Kasumi-1 (cell line): ENCODE data around the gene PICK1.
A peak's percentile ranks its signal among the peaks of the same experiment; 100 is the strongest.

Experiments
- DNase-seq, 2 experiments: peaks; one replicate each; lab custom pipeline; 2025; lab: John Stamatoyannopoulos, UW

Gene PICK1

DNA sequence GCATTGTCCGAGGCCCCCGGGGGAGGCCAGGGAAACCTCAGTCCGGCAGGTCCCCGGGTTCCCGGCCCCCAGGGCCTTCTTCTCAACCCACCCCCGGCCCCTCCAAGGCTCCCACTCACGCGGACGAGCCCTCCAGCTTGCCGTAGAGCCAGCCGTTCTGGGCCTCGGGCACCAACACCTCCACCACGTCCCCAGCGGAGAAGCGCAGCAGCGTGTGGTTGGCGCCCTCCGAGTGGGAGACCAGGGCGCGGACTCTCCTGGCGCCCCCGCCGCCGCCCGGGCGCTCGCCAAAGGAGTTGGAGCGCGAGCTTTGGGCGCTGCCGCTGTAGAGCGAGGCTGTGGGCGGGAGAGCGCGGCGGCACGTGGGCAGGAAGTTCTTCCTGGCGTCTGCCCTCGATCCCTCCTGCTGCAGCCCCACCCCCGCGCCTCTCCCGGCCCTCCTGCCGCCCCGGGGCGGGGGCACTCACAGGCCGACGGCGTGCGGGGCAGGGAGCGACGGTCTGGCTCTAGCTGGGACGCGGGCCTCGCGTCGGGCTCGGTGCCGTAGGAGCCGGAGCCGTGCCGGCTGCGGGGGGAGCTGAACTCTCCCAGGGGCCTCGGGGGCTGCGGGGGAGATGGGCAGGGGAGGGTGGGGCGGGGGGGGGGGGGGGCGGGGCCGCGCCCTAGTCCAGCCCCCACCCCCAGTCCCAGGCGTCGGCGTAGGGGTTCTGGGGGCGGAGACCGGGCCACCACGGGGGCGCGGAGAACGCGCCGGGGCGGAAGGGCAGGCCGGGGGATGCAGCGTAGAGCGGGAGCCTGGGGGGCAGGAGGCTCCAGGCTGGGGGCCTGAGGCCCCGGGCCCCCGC, 31.6 kb downstream of the PICK1 start:
- no peak for DNase-seq

DNA sequence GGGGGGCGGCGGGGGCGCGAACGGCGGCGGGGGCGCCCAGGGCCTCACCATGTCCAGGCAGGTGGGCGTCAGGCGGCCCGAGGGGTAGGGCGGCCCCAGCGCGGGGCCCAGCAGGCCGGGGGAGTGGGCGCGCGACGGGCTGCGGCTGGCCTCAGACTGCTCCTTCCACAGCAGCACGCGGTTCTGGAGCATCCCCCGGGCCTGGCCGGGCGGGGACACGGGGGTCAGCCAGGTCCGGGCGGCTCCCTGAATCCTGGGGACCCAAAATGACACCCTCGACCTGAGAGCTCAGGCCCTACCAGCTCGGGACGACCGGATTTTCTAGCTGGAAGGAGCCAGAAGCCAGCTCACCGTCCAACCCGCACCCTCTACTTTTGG, 32.3 kb downstream of the PICK1 start:
- DNase-seq, result no peak

DNA sequence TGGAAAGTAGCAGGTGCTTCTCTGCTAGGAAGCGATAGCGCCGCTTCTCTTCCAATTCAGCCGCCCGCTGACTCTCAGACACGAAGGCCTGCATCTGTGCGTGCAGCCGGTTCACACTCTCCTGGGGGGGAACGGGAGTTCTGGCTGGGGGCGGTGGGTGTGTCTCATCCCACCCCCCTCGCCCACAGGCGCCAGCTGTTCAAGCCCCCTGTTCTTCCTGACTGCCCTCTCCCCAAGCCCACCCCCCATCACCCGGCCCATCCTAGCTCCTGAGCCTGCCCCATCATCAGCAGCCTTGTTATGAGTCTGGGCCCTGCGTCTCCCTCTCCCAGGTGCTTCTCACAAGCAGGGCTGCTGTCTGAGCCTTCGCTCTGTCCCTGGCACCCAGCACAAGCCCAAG, 39.9 kb downstream of the PICK1 start:
- no peak for DNase-seq

DNA sequence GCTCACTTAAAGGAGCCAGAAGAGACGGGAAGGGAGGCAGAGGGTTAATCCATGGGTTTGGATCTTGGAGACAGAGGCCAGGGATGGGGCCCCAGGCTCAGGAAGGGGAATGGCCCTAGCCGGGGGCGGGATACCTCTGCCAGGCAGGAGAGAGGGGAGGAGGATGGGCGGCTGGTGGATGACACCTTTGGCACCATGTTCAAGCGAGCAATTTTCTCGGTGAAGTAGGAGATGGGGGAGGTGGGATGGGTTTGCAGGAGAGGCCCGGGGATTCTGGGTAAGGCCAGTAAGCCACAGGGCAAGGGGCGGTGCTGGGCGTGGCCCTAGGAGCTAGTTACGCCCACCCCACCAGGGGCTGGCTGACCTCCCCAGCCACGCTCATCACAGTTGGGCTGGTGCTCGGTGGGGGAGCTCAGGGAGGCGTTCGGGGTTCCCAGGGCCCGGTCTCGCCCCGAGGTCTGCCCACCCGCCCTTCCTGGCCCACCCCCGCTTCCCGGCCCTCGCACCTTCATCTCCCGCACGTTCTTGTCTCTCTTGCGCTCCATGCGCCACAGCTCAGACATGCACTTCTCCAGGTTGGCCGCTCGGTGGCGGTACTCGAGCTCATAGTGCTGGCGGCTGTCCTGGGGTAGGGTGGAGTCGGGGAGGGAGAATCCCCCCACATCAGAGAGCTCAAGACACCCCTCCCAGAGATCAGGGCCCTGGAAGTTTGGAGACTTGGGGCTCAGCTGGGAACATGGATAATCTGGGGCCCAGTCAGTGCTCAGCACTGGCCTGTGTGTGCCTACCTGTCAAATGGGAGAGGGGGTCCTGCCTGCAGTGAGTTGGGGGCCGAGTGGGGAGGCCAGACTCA, 40.6 kb downstream of the PICK1 start:
- DNase-seq, result no peak

DNA sequence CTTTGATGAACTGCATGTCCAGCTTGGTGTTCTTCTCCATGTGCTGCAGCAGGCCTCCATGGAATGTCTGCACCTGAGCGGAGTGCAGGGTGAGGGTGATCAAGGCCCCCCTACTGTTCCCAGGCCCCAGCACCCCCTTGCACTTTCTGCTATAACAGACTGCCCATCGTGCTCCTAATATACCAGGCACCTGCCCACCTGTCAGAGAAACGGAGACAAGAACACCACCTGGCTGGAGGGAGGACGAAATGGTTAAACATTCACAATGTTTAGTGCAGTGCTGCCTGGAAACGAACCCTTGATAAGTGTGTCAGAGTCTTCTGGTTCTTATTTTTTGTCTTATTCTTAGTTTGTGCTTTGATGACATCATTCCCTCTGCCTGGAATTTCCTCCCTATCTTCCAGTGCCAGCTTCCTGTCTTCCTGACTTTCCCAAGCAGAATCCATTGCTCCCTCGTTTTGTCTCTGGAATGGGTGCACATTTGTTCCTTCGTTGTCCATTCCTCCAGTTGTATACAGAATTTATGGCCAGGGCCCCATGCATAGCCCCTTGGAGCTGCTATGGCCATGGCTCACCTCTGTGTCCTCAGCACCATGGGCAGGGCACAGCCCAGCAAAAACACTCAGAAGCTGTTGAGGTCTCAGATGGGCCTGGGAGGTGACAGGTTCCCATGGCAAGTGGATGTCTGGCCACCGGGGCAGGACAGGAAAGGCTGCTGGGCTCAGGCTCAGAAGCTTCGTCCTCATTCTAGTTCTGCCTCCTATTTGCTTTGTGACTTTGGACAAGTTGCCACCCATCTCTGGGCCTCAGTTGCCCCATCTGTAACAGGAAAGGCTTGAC, 41.4 kb downstream of the PICK1 start:
- DNase-seq, result no peak

DNA sequence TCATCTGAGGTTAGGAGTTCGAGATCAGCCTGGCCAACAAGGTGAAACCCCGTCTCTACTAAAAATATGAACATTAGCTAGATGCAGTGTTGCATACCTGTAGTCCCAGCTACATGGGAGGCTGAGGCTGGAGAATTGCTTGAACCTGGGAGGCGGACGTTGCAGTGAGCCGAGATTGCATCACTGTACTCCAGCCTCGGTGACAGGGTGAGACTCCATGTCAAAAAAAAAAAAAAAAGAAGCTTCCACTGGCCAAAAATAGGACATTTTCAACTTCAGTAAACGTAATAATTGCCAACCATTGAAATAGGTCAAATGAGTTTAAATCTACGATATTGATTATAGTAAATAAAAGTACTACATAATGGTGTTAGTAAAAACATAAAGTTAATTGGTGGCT, 46.4 kb downstream of the PICK1 start:
- no peak for DNase-seq

DNA sequence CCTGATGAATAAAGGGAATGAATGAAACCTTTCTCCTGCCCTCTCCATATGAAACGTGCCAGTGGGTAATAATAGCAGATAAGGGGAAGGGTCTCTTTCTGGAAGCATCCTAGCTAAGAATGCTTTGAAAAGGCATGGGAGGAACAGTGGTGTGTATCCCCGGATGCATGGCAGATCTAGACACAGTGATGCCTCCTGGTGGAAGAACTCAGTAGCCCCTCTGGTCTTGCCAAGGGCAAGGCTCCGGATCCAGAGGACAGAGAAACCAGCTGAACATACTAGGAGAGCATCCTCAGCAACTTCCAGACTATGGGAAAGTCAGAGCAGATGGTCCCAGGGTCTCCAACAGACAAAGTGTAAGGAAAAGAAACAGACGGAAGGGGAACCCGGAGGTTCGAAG, 46.9 kb downstream of the PICK1 start:
- peak; percentile 64 to 71 for DNase-seq

DNA sequence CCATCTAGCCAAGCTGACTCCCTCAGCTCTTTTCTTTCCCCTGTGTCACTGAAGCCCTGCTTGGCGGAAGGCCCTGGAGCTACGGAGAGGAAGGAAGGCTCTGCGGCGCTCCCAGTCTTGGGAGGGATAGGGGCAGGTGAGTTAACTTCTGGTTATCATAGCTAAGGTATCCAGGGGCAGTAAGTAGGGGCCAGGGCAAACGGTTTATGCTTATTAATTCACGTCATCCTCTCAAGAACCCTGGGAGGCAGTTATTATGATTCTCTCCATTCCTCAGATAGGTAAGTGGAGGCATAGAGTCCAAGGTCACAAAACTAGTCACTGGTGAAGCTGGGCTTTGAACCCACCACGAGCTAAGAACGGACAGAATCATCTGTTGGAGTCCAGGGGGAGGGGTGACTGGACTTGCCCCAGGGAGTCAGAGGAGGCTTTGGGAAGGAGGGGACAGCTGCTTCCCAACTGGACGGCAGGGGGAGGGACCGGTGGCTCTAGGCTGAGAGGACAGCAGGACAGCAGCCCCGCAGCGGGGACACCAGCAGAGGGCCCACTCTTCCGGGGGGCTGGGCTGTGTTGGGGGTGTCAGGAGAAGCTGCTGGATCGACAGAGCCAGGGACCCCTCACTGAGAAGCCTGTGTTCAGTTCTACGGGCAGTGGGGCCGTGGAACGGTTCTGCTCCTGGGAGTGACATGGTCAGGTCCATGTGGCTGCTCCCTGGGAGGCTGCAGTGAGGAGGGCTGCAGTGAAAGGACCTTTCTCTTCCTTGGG, 49.8 kb downstream of the PICK1 start:
- DNase-seq, result no peak

DNA sequence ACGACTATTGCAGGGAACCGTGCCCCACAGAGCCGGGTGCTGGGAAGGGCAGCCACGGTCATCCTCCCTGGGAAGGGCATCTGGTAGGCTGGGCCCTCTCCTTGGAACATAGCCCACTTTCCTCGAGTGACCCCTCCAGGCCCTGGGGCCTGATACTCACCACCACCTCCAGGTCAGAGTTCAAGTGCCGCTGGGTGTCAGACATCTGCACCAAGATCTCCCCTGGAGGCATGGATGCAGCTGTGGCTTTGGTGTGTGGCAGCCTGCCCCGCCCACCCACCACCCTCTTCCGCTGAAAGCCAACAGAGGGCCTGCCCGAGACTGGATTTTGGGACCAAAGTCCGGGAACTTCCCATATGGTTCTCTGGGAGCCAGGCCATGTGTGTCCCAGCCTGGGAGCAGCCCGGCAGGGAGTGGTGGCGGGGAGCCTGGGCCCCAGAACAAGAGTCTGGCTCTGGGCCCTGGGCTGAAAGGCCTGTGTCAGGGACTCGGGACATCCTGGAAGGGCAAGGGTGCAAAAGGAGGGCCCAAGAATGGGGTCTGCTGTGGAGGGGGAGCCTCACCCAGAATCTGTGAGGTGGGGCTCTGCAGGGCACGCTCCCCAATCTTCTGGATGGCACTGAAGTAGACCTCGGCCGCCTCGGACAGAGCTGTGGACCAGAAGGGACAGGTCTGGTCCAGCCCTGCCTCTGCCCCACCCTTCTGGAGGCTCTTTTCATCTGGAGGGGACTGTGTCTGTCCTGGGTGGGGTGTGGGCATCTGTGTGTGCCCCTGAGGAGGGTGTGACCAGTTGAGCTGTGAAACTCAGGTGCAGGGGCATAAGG, 50.7 kb downstream of the PICK1 start:
- DNase-seq, result no peak

DNA sequence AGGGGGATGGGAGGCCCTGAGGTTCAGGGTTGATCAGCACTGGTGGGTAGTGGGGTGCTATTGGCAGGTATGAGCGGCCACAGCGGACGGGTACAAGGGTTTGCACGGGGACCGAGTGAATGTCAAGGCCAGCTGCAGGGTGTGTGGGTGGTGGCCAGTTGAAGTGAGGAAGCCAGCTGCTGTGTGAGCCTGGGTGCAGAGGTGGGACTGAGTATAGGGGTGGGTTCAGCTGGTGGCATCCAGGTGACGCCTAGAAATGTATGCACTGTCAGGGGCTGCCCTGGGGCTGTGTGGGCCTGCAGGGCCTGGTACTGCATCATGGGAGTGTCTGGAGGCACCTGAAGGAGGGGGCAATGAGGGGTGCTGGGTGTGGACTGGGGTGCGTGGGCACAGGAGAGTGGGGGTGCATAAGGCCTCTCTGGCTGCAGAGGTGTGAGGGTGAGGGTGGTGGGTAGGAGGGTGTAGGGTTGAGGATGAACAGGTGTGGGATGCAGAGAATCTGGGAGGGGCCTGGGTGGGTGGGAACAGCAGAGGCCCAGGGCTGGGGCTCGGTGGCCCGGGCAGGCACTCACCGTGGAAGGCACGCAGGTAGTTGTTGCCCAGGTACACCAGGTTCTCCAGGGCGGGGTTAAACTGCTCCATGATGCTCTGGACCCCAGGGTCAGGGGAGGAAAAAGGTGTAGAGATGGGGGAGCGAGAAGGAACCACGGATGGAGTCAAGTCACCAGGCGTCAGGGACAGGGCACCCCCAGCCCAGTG, 51.5 kb downstream of the PICK1 start:
- no peak for DNase-seq

DNA sequence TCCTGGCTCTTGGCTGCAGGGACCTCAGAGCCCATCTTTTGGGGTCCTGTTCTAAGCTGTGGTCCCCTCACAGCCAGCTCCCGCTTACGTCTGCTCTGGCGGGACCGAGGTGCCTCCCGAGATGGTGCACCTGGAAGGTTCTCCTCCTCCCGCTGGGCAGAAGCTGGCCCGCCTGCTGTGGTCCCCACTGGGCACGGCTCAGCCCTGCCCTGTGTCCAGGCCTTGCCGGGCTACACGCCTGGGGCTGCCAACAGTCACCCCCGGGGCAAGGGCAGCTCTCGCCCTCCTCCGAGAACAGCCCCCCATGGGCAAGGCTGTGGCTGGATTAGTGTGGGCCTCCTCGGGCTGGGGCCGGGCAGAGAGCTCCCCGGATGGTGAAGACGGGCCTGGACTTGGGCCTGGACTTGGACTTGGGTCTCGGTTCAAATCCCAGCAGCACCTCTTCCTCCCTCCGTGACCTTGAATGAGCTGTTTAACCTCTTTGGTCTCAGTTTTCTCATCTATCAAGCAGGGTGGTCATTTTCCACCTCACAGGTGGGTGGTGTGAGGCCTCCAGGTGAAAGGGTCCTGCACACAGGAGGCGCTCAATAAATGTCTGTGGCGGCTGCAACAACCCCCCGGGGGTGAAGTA, 52.3 kb downstream of the PICK1 start:
- DNase-seq, result no peak

DNA sequence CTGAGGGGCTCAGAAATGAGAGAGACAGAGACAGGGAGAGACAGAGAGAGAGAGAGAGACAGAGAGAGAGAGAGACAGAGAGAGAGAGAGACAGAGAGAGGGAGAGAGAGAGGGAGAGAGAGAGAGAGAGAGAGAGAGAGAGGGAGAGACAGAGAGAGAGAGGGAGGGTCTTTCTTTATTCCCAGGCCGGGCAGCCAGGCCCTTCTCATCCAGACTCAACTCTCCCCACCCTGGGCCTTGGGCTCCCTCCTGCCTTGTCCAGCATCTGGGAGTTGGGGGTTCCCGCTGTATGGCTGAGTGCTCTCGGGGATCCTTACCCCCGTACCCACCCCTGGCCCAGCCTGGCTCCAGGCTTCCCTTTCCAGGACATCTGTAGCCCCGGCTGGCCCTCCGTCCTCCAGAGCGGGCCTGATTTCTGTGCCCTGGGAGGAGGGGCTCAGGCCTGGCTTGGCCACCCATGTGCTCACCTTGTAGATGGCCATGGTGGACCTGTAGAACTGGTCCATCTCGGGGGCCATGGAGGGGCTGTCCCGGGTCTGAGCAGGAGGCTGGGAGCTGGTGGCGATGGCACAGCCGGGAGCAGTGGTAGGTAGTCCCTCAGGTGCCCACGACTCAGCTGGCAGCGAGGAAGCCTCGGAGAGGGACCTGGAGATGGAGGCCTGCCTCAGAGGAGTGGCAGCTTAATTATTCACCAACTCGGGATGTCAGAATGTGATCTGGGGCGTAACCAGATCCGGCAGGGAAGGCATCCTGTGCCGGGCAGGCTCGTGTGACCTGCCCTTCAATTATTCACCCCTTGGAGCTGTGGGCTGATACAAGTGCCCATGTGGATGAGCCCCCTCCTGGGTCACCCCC, 53.0 kb downstream of the PICK1 start, which contains the start of gene BAIAP2L2:
BAIAP2L2 (minus strand) TSS at position 677 of the 855 bp plus-strand sequence; CDS start at position 518, 159 bp downstream.
- DNase-seq, result no peak

DNA sequence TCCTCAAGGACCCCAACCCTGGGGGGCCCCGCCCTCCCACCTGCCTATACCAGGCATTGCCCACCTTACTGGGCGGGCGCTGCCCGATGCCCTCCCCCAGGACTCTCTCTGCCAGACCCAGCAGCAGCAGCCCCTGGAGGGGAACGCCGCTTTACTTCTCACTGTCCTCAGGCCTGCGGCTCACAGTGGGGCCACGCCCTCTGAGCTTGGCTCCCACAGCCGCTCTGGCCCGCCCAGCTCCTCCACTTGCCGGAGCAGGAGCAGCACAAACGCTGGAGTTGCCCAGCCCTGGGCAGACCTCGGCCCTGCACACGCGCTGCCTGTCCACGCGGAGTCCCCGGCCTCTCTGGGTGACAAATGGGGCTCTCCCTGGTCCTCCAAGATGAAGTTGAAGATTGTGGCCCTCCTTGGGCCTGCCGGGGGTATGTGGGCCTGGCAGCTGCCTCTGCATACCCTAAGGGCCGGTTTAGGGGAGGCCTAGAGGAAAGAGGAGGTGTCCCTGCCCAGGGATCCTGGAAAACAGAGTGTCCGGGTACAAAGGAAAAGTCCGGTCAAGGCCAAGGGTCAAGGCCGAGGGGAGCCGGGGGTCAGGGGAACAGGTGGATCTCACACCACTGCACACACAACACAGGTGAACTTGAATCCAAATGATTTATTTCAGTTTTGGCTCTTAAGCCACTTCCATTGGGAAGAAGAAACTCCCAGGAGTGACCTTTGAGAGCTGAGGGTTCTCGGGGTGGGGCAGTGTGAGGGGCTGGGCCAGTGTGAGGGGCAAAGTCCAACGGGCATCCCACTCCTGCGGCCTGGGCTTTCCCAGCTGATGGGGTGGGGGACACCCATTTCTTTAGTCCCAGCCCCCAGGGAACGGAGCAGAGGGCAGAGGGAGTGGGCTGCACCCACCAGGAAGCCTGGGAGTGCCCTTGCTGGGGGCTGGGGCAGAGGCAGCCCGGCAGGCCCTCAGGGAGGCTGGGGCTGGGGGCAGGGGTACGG, 54.0 kb downstream of the PICK1 start:
- DNase-seq, result no peak

DNA sequence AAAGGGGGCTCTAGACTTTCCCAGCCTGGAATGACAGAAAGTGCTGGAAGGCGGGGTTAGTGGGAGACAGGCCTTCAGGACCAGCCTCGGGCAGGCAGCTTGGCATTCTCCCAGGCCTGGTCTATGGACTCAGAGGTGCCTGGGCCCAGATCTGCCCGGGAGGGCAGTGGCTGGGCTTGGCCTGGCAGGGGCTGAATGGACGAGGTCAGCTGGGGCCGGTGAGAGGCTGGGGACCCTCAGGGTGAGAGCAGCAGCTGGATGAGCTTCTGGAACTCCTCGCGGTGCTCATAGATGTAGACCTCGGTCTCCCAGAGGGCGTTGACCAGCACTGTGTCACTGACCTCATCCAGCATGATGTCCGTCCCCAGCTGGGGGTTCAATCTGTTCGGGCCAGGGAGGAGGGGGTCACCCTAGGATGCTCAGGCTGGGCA, 54.7 kb downstream of the PICK1 start:
- no peak for DNase-seq

DNA sequence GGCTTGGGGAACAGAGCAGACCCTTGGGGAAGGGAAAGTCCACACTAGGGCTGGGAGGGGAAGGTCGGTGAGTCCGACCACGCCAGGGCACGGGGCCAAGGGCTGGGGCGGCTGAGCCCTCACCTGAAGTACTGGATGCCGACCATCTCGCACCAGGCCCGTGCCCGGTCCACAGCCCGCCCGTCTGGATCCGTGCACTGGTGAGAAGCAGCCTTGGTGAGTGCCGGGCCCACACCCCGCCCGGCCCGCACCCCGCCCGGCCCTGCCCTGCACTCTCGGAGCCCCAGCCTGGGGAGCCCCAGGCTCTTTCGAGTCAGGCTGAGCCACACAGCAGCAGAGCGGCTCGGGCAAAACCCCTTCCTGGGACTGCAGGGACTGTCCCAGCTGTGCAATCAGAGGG, 55.2 kb downstream of the PICK1 start:
- DNase-seq, result no peak

DNA sequence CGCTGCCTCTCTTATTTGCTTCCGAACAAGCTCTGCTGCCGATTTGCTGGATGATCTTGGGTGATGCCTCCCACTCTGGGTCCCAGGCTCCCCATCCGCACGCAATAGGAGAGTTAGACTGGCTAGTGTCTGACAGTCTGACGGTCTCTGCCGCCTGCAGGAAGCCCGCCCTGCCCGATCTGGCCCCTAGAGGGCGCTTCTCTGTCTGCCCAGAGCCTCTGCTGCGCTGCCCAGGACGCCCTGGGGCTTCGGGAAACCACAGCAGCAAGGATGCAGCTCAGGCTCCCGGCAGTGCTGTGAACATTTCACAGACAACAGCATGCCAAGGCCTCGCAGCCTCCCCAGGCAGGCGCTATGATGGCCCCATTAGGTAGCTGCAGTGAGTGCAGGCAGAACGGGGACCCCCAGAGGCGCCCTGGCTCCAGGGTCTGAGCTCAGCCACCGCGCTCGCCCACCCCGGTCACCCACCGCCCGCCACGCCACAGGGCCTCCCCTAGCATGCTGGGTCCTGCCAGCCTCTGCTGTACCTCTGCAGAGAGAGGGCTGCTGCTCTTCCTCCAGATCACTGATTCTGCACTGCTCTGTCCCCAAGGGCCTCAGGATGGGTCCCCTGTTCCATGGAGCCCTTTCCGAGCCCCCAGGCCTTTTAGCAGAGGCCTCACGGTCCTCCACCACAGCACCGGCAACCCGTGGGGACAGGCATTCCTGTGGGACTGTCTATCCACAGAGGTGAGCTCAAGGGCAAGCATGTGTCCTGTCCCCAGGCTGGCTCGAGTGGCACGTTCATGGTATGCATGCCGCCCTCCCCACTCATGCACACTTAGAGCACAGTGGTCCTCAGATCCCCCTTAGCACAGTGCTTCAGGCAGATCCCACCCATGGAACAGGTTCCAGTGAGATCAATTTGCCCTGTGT, 57.5 kb downstream of the PICK1 start:
- DNase-seq, result peak; percentile 78 to 83
